Fibroblast of the aortic adventitia (primary cell): ENCODE measurements around the gene LHFPL2. TPM values are rescaled to one million over a fixed set of nuclear protein-coding genes. Genes with fewer than 3 reads are reported as not detected.
A peak's percentile ranks its signal among the peaks of the same experiment; 100 is the strongest.

Source experiments
- DNase-seq: peaks from one replicate; pipeline ENCODE4 v3.0.0-alpha.2; 2010; ENCODE audit warnings: low read depth
- H3K4me3 ChIP-seq: 2 replicates; pipeline ENCODE4 v1.5.1; 2011; ENCODE audit warnings: low read depth, mild to moderate bottlenecking, control low read depth, low read length, moderate library complexity
- total RNA-seq: library from RNA; depleted of rRNA; stranded (reverse); fragments of >200 nt; gene quantifications from 2 replicates; pipeline ENCODE4 v1.2.3, GENCODE V29; 2012; ENCODE audit warnings: low replicate concordance
- TF ChIP-seq, protein P1 (sequence below): IDR thresholded peaks from 2 replicates; pipeline ENCODE4 v1.5.1; 2011; ENCODE audit warnings: mild to moderate bottlenecking, low read length, control low read depth, inconsistent platforms; ENCODE audit not compliant: insufficient read depth

LHFPL2 gene
- total RNA-seq, 1 donor: 81.2 TPM

DNA sequence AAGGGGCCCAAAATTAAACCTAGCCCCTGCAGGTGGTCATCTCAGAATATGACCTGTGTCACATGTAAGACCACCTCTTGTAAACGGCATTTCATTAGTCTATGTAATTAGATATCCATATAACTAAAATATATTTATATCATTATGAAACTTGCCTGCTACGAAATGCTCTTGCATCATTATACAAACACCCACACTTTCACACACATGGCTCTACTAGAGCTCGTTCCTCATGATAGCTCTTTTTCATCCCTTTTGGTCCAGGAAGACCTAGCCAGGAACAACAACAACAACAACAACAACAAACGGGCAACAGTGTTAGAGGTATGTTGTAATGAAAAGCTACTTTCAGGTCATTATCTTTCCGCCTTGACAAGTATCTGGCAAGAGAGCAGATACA is 58.6 kb downstream of the LHFPL2 start:
- TF ChIP-seq, protein P1, sequence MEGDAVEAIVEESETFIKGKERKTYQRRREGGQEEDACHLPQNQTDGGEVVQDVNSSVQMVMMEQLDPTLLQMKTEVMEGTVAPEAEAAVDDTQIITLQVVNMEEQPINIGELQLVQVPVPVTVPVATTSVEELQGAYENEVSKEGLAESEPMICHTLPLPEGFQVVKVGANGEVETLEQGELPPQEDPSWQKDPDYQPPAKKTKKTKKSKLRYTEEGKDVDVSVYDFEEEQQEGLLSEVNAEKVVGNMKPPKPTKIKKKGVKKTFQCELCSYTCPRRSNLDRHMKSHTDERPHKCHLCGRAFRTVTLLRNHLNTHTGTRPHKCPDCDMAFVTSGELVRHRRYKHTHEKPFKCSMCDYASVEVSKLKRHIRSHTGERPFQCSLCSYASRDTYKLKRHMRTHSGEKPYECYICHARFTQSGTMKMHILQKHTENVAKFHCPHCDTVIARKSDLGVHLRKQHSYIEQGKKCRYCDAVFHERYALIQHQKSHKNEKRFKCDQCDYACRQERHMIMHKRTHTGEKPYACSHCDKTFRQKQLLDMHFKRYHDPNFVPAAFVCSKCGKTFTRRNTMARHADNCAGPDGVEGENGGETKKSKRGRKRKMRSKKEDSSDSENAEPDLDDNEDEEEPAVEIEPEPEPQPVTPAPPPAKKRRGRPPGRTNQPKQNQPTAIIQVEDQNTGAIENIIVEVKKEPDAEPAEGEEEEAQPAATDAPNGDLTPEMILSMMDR: no peak
- H3K4me3 ChIP-seq: no peak overlapping the region
- no peak for DNase-seq

DNA sequence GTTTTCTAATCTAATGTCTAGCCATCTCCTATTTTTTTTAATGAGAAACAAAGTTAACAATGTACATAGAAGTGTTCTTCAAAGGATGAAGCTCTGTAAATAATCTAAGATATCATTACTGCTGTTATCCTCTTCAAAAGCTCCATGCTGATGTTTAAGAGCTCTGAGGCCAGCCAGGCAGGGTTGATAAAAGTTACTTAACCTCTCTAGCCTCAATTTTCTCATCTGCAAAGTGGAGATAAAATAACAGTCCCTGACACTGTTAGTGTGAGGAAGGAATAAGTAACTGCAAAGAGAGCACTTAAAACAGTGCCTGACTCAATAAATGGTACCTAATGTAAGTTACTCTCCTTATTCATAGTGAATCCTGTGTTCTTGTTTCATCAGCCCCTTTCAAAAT is 60.1 kb downstream of the LHFPL2 start:
- no peak for DNase-seq
- H3K4me3 ChIP-seq: no peak overlapping the region
- TF ChIP-seq, protein P1: no peak

DNA sequence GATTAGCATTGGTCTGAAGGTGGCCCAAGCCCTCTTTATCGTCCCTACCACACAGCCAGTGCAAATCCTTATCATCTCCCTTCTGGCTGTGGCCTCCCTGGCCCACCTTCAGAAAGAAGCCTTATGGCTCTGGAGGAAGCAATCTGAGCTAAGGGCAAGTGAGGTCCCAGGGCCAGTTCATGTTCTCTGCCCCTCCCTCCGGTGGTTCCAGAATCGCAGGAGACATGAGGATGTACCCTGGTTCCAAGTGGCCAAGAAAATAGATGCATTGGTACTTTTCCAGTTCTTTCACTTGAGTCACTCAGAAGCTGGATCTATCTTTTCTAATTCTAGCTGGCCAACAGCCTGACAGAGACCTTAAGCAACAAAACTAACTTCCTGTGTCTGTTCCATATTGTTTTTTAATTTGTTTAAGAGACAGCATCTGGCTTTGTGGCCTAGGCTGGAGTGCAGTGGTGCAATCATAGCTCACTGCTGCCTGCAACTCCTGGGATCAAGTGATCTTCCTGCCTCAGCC is 60.7 kb downstream of the LHFPL2 start:
- H3K4me3 ChIP-seq: no peak overlapping the region
- TF ChIP-seq, protein P1: no peak
- peak; percentile 74 for DNase-seq

DNA sequence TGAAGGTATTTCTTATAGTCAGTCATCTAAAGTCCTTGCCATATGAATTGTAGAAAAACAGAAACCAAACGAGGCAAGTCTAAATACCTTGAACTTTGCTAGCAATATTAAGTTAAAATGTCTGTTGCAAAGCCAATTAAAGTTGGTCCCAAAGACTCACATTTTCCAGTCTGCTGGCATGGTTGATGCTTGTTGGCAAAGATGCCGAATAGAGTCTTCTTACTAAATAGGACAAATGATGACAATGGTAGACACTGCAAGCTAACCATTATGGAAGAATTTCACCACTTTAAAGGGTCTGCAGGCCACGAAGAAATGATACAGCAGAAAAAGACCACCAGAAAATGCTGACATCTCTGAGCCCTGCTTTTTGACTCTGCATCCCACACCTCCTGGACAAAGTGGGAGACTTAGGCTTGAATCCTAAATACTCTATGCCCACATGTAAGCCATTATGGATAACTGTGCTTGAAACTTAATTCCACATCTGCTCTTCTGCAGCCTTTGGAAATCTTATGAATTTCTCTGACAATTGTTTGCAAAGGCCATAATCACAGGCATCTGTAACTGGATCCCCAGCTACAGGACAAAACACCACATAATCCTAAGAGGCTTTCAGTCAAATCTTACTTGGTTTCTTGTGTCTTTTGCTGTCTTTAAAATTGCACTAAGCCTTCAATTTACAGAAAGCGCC is 61.3 kb downstream of the LHFPL2 start:
- peak; percentile 25 for DNase-seq
- TF ChIP-seq, protein P1: no peak
- no peak overlapping the region for H3K4me3 ChIP-seq

DNA sequence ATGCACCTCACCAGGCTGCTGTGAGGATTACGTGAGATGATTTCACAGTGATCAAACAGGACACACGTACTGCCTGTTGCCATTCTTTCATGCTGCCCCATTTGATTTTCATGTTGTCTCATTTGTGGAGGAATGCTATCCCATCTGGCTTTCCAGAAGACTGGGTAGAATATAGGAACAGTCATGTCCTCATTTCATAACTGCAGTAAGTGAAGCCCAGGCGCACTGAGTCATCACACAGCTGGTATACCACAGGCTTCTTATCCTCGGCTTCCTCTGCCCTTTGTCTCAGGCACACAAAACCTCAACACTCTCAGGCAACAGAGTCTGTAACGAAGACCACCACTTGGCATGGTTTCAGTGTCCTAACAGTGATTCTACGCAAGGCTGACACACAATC is 62.3 kb downstream of the LHFPL2 start:
- DNase-seq: peak; percentile 96
- TF ChIP-seq, protein P1: no peak
- no peak overlapping the region for H3K4me3 ChIP-seq

DNA sequence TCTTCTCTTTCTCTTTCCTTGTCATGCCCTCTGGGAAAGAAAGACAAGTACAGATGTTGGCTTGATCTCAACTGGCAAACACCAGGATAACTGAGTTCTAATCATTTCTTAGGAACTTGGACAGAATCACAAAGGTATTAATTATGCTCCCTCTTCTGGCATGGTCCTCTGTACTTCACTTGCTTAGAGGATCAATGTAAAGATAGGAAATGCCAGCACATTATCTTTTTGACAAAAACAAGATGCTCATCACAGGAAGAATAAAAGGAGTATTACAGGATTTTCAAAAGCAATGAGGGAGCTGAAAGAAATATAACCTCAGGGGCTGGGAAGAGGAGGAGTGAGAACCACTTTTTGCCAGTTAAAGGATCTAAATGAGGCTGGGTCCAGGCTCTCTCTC is 70.6 kb downstream of the LHFPL2 start:
- DNase-seq: peak; percentile 36
- TF ChIP-seq, protein P1: no peak
- H3K4me3 ChIP-seq: no peak overlapping the region
